SK-N-MC (cell line): Measurements from ENCODE around the gene LMTK2.

ENCODE experiments used
- EZH2 ChIP-seq: fragments of 200-600 bp; sonication (generic); IDR thresholded peaks from one replicate; pipeline ENCODE4 v1.6.1; 2017; ENCODE audit warnings: antibody characterized with exemption
- POLR2AphosphoS5 ChIP-seq: IDR thresholded peaks from 2 replicates; pipeline ENCODE4 v1.6.1; 2012; ENCODE audit warnings: mild to moderate bottlenecking, low read depth, low read length, borderline replicate concordance

DNA sequence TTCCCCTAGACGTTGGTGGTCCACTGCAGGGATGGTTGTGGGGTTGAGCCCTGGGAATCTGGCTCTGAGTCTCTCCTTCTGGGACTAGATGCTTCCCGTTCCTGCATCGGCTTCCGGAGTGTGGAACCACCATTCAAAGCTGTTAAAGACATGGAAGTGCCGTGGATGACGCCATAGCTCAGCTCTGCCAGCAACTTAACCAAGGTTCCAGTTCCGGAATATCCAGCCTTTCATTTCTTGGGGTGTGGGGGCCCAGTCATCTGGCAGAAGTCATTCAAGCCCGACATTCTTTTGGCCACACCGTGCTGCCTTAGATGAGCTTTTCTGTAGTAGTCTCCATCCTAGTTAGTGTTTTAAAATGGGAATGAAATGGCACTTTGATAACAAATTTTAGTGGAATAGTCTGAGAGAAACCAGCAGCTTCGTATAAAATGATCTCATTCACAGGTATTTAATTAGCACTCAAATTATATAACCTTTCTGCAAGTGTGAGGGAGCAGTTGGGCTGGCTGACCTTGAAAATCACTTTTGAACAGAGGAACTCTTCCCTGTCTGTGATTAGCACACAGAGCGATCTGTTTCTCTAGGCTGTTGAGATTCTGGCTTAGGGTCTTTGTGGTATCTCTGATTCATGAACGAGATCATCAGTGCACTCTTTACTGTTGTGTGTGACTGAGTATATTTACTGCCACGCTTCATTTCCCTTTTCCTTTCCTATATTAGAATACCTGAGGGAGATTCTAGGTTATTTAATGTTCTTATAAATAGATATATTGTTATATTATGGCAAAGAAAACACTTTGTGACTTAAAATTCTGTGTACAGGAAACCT lies 19.9 kb downstream of the LMTK2 start:
- no peak for TF ChIP-seq EZH2
- TF ChIP-seq POLR2AphosphoS5: no peak
